NCI-H82 treated with DMSO at 0.1 percent for 48 hours (cell line): ENCODE data around the gene TAX1BP1.
A peak's percentile ranks its signal among the peaks of the same experiment; 100 is the strongest.

ENCODE experiments used
- DNase-seq: peaks from one replicate; lab custom pipeline; 2025; ENCODE audit not compliant: unreplicated experiment; lab: John Stamatoyannopoulos, UW

The TAX1BP1 gene

DNA sequence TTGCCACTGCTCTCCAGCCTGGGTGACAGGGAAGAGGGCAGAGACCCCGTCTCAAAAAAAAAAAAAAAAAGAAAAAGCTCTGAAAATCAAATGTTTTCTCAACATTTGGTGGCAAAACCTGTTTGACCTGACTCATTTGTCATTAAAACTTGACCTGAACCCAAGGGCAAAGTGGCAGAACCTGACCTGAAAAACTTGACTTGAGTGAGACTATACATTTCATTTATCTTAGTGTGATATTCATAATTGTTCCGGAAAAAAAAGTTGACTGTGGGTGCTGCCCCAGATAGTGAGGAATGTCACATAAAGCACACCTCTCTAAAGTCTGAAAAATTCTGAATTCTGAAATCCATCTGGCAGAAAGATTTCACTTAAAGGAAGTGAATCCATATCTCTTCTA lies 2.3 kb upstream of the TAX1BP1 start:
- no peak for DNase-seq

DNA sequence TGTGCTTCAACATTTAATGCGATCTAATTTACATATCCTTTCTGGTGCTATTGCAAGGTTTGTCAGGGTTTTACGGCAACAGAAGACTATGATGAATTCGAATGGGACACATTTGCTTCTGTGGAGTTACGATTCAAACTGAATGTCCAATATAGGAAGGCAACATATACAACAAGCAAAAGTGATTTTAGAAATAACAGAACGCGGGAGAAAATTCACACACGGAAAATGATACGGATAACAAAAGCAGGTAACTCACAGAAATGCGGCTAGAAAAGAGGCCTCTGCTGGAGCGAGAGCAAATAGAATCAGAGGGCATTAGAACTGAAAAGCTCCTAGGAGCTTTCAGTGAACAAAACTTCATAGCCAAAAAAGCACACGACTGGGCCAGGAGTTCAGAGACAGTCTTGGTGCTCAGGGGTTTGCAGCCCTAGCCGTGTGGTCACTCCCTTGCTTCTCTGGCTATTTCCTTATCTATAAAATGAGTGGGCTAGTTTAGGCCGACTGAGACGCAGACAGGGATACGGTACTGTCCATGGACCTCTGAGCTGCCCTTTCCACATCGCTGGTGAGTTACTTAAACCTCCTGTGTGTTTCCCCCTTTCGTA lies 557 bp upstream of the TAX1BP1 start:
- no peak for DNase-seq

DNA sequence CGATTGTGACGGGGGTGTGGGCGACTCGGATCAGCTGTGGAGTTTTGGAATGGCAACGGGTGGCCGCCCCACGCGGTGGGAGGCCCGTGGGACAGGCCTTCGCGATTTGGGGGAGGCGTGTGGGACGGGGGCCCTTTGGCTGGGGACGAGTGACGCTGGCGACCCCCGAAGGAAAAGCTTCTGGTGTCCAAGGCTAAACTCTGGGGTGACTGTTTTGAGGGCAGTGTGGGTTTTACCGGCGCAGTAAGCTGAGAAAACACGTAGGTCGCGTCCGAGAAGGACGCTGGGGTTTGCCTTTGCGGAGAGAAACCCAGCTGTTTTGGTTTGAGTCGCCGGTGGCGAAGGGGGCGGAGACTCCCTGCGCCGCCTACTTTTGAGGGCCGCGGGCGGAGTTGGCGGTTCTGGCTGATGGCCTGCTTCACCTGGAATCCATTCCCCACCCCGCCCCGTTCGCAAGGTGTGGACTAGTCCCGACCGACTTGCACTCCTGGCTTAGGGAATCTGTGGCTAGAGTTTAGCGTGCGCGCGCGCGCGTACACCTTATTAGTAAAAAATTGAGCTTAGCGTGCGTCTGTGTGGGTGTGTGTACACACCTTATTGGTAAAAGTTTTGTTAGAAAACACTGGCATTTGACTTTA lies 606 bp downstream of the TAX1BP1 start:
- DNase-seq: peak; percentile 57

DNA sequence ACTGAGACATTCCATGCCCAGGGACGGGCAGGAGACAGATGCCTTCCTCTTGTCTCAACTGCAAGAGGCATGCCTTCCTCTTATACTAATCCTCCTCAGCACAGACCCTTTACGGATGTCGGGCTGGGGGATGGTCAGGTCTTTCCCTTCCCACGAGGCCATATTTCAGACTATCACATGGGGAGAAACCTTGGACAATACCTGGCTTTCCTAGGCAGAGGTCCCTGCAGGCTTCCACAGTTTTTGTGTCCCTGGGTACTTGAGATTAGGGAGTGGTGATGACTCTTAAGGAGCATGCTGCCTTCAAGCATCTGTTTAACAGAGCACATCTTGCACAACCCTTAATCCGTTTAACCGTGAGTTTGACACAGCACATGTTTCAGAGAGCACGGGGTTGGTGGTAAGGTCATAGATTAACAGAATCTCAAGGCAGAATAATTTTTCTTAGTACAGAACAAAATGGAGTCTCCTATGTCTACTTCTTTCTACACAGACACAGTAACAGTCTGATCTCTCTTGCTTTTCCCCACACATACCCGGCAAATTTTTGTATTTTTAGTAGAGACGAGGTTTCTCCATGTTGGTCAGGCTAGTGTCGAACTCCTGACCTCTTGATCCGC lies 2.2 kb downstream of the TAX1BP1 start:
- peak; percentile 85 for DNase-seq

DNA sequence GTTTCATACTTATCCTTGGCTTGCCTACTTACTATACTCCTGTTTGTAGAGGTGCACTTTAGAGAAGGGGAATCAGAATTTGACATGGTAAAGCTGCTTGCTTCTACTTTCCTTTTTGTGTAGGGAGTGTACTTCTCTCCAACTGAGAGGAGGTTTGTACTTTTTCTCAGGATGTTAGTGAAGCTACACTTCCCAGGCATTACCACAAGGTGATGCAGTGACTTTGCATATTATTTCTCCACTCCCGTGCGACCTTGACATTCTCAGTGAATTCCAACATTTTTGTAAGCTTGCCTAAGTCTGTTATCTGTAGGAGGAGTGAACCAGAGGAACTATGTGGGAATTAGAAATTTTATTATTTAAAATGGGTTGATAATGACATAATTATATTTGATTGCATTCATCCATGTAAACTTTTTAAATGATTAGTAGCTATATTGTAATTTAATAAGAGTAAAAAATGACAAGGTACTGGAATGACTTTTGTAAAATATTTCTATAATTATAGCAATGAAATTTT lies 5.2 kb downstream of the TAX1BP1 start:
- DNase-seq: peak; percentile 28

DNA sequence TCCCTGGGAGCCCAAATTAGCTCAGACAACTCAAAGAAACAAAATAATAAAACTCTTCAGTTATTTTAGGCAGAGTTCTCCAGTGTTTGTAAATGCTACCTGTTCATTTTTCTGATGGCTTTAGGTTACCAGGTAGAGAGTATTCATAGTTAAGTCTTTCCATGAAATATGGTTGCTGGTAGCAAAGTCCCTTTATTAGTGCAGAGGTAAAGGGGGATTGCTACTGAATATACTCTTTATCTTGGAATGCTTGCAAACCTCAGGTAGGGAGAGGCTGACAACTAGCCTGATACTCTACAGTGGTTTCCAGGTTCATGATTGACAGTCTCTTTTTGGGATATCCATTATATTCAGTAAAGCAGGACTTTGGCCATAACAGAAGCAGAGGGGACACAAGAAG lies 6.5 kb downstream of the TAX1BP1 start:
- DNase-seq: no peak

DNA sequence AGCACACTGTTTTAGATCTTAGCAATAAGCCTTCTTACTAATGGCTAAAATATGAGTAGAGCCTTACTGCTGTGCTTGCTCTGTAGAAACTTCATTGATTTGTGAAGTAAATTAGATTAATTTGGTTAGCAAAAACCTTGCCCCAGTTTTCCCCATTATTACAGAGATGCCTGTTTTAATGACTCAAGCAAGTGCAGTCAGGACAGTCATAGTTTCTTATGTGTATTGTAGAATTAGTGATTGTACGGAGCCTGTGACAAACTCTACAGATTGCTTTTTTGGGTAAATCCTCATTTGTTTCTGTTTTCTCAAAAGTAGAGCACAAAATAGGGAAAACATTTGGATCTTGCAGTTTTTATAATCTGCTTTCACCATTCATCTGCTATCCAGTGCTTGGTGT lies 7.0 kb downstream of the TAX1BP1 start:
- DNase-seq: no peak

DNA sequence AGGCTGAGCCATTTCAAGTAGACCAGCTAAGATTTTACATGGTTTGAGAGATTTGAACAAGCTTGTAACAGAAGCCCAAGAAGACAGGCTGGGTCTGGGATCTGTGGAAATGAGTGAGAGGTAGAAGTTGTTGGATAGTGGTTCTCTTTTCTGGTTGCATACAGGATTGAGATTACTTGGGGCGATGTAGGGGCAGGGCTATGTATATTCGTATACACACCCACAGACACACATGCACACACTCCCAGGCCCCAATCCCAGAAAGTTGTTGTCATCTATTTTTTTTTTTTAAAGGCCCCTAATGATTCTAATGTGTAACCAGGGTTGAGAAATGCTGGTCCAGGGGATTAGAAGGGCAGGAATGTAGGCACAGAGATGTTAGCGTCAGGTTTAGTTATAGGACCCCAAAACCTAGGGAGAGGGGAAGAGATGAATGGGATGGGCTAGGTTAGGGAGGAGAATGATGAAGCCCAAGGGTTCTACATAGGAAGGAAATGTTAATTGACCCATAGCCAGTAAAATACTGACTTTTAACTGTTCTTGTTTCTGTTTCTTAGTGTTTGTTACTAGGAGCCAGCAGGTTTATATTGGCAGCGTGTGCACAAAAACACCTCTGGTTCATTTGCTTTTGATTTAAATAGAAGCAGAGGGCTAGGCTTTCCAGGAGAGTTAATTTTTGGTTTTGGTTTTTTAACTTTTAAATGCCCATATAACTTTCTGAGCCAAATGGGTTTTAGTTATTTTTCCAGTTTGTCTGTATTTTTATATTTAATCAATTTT lies 7.8 kb downstream of the TAX1BP1 start:
- DNase-seq: no peak

DNA sequence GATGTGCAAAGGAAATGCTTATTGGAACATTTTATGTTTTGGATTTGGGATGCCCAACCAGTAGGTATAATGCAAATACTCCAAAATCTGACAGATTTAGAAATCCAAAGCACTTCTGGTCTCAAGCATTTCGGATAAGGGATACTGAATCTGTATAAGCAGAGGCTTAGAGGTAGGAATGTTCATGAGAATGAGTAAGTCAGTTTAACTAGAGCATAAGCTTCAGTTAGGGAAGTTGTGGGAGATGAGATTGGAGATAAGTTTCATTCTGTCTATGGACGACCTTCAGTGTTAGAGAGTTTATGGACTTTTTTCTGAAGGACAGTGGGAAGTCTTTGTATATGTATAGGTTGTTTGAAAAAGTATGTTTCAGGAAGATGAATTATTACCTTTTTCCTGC lies 10.4 kb downstream of the TAX1BP1 start:
- no peak for DNase-seq

DNA sequence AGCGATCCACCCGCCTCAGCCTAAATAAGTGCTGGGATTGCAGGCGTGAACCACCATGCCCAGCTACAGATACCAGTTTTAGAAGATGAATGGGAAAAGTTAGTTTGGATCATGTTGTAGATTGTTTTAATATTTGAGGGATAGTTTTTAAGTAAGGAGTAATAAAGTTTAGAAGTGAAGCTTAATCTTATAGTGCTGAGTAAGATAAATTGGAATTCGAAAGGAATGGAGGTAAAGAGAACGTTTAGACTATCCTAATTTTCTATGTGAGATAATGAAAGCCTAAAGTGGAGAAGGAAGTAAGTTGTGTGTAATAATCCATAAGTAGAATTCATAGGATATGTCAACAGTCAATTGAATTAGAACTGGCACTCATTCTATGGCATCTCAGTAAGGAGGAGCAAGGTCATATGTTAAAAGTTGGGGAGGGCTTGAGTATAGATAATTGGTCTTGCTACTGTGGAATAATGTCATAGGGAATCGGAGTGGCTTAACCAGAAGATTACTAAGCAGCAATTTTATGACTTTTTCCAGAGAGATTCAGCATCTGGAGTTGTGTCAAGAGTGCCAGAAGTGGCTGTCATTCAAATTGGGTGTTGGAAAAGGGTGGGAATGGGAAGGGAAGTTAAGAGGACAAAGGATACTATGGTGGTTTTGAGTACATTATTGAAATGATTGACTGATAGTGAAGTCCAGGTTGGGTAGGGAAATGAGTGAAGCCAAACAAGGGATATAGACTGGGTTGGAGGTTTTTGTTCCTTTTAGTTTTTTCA lies 12.1 kb downstream of the TAX1BP1 start:
- DNase-seq: no peak

DNA sequence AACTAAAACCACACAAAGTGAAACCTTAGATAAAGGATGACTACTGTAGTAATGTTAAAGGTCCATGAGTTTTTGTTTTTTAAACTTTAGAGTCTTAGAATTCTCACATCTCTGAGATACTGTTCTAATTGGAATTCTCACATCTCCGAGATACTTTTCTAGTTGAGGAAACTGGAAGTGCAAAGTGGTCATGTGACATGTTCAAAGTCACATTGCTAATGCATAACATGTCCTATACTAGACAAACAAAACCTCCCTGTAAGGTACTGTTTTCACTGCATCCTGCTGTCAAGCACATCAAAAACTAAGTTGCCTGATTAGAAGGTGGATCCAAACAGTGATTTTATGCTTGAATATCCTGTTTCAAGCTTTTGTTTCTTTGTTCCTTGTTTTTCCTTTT lies 13.9 kb downstream of the TAX1BP1 start:
- no peak for DNase-seq

DNA sequence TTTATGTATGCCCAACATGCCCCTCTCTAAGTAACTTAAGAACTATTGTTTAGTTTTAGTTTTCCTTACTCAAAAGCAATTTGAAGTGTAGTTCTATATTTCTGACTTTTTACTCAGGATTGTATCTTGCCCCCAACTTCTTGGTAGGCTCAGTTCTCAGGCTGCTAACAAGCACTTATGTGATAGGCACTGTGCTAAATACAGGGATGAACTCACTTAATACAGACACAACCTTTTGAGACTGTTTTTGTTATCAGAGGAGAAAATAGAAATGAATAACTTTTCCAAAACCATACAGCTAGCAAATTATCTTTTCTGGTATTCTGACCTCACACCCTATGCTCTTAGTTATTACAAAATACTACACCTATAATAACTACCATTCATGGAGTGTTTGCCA lies 16.3 kb downstream of the TAX1BP1 start:
- DNase-seq: no peak

DNA sequence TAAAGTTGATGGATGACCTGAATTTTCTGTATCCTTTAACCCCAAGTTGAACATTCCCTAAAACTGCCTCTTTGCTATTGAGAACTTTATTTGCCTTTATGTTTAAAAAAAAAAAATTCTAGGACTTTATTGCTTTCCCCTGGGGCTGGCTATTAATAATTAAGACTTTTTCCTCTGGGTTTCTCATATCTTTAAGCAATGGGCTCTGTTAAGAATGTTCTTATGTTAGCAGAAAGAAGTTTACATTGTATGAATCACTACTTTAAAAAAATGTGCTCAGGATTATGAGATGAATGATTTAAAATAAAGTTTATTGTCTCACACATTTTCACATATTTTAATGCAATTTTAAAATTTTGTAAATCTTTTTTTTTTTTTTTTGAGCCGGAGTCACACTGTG lies 19.5 kb downstream of the TAX1BP1 start:
- no peak for DNase-seq

DNA sequence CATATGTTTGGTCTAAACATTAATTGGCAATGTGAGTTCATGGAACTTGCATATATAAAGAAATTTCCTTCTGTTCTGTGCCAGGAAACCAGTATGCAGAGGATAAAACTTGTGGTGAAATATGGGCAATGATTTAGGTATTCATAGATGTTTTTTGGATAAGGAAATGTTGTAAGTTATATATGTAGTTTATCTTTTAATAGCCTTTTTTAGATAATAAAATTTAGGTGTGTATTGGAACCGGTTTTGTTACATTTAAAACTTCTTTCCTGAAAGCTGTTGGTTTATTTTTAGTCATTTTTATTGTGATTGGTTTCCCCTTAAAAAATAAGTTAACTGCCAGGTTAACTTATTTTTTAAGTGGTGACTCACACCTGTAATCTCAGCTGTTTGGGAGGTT lies 22.1 kb downstream of the TAX1BP1 start:
- DNase-seq: no peak

DNA sequence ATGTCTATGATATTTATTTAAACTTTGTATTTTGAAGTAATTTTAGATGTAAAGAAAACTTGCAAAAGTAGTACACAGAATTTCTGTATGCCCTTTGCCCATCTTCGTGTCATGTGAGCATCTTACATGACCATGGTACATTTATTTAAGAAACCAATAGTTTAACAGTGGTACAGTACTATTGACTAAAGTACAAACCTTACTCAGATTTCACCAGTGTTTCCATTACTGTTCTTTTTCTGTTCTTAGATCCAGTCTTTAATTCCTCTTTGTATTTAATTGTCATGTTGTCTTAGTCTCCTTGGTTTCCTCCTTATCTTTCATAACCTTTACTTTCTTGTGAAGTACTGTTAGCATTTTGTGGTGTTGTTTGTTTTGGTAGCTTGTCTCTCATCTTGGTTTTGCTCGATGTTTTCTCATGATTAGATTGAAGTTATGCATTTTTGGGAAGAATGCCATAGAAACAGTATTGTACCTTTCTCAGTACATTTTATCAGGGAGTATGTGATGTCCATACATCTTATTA lies 24.1 kb downstream of the TAX1BP1 start:
- no peak for DNase-seq

DNA sequence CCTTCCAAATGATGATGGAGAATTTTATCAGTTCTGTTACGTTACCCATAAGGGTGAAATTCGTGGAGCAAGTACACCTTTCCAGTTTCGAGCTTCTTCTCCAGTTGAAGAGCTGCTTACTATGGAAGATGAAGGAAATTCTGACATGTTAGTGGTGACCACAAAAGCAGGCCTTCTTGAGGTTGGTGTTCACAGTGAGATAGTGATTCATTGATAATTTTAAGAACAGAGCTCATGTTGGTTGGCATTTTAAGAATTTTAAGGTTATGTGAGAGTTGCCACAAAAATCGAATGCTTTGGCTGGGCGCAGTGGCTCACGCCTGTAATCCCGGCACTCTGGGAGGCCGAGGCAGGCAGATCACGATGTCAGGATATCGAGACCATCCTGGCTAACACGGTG lies 25.9 kb downstream of the TAX1BP1 start:
- no peak for DNase-seq

DNA sequence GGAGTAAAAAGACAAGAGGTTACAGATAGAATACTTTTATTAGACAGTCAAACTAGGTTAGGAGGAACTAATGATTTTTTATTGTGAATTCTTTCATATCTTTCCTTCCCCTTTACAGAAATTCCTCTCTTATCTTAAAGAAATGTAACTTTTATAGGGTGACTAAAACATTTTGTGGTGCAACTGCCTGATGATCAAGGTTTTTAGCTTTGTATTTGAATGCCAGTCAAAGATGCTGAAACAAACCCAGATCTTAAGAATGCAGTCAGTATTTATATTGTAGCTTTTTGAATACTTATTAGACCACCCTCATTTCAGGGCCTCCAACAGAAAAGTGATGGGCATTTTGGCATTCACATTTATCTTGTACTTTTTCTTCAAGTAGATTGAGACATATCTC lies 27.4 kb downstream of the TAX1BP1 start:
- no peak for DNase-seq

DNA sequence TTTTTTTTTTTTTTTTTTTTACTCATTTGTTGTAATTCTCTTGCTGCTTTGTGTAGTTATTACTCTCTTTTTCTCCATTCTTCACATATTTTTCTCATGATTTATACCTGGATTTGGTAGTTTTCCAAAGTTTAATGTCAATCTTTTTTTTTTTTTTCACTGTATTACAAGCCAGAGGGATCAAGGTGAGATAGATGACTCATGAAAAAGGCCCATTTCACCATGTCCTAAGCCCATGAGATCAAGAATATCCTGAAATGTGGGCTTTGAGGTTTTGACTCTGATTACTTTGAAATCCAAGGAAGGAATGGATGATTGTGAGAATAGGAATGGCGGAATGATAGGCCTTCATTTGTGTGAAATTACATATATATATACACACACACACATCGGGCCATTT lies 31.1 kb downstream of the TAX1BP1 start:
- DNase-seq: no peak

DNA sequence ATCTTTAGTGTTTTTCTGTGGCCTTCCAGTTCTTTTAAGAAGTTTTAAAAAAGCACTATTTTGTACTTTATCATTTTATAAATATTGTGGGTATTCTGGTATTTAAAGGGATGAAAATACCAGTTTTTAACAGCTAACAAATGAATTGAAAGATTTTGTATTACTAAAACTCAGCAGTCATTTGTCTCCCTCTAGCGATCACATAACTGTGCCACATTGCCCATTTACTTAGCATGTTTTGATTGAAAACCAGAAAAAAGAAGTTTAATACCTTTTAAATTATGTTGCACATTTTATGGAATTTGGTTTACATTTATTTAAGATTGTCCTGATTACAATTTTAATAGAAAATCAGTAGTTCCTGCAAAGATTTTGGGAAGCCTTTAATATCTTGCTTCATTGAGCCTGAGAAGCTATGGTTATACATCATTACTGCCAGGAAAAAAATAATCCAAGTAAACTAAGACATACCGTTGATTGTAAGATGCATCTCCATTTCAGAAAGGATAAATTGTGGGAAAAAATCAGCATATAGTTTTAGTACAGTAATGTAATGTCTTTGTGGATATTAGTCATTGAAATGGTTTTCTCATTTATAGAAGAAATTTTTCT lies 34.9 kb downstream of the TAX1BP1 start:
- no peak for DNase-seq

DNA sequence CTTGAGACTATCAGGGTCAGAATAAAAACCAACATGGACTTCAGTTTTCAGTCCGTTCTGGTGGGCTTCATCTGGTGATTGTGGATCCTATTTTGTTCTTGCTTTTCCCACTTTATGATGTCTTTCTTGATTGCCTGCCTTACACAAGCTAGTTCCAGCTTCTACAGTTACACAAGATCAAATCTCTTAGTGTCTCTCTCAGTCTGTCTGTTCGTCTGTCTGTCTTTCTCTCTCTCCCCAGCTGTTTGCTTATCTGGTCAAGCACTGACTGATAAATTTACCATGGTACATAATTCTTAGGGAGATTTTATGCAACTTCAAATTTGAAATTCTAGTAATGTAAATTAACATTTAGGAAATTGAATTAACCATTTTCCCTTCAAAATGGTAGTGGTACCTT lies 35.8 kb downstream of the TAX1BP1 start:
- no peak for DNase-seq
